NCI-H524 (cell line): Measurements from ENCODE around the gene TBXA2R.
"Not testable (repeated sequence)": the region's sequence is repeated elsewhere in the genome, so short reads cannot be mapped to it uniquely, and the experiment has no call there.

Source experiments
- DNase-seq, 2 experiments: peaks; one replicate each; lab custom pipeline; 2025; lab: John Stamatoyannopoulos, UW

Gene TBXA2R

GRCh38 chr19:3639479-3639878 lies 32.8 kb upstream of the TBXA2R start:
- no peak for DNase-seq

- no peak for DNase-seq
Measured at GRCh38 chr19:3638208-3639193, 31.8 kb upstream of the TBXA2R start.

GRCh38 chr19:3637621-3638020 lies 30.9 kb upstream of the TBXA2R start:
- DNase-seq, result no peak

GRCh38 chr19:3636962-3637361 lies 30.3 kb upstream of the TBXA2R start:
- DNase-seq, result no peak

GRCh38 chr19:3636506-3636905 lies 29.8 kb upstream of the TBXA2R start:
- DNase-seq, result no peak

GRCh38 chr19:3634496-3635045 lies 27.9 kb upstream of the TBXA2R start:
- no peak for DNase-seq

- no peak for DNase-seq
Measured at GRCh38 chr19:3633559-3633988, 26.9 kb upstream of the TBXA2R start.

GRCh38 chr19:3632739-3633558 lies 26.3 kb upstream of the TBXA2R start:
- DNase-seq, result no peak

- DNase-seq, result no peak
Measured at GRCh38 chr19:3632098-3632497, 25.4 kb upstream of the TBXA2R start.

- no peak for DNase-seq
Measured at GRCh38 chr19:3631053-3631861, 24.6 kb upstream of the TBXA2R start.

- DNase-seq, result not testable (repeated sequence)
Measured at GRCh38 chr19:3628766-3629165, 22.1 kb upstream of the TBXA2R start.

- no peak for DNase-seq
Measured at GRCh38 chr19:3627351-3627723, 20.7 kb upstream of the TBXA2R start.

GRCh38 chr19:3626473-3627350 lies 20.0 kb upstream of the TBXA2R start, which contains the start of gene CACTIN:
Gene CACTIN (minus strand): TSS chr19:3626790. CDS start chr19:3626762, 28 bp downstream.
- DNase-seq, result peak; percentile 99

GRCh38 chr19:3625996-3626472 lies 19.4 kb upstream of the TBXA2R start:
- DNase-seq, result no peak

GRCh38 chr19:3623716-3624115 lies 17.0 kb upstream of the TBXA2R start:
- no peak for DNase-seq

GRCh38 chr19:3622224-3622623 lies 15.5 kb upstream of the TBXA2R start:
- DNase-seq, result no peak

- no peak for DNase-seq
Measured at GRCh38 chr19:3621689-3622088, 15.0 kb upstream of the TBXA2R start.

- DNase-seq, result no peak
Measured at GRCh38 chr19:3620817-3621547, 14.3 kb upstream of the TBXA2R start.

- no peak for DNase-seq
Measured at GRCh38 chr19:3620145-3620816, 13.6 kb upstream of the TBXA2R start.
